GM18519 (cell line): ENCODE measurements around the gene TM4SF4.

Experiments used
- ATAC-seq: cut with Tn5 transposase; IDR thresholded peaks from one replicate; pipeline ENCODE4 v1.9.1; 2021; ENCODE audit warnings: mild to moderate bottlenecking, moderate library complexity; ENCODE audit not compliant: unreplicated experiment, low FRiP score

The TM4SF4 gene

GRCh38 chr3:149454746-149455145 lies 19.8 kb upstream of the TM4SF4 start:
- no peak for ATAC-seq

GRCh38 chr3:149455366-149455765 lies 19.1 kb upstream of the TM4SF4 start:
- ATAC-seq, result no peak

- ATAC-seq, result no peak
These were observed 18.5 kb upstream of the TM4SF4 start for GRCh38 chr3:149455989-149456388.

GRCh38 chr3:149459491-149460059 lies 14.9 kb upstream of the TM4SF4 start:
- ATAC-seq, result no peak

- ATAC-seq, result no peak
These were observed 14.4 kb upstream of the TM4SF4 start for GRCh38 chr3:149460117-149460516.

GRCh38 chr3:149462051-149462450 lies 12.4 kb upstream of the TM4SF4 start:
- no peak for ATAC-seq

- no peak for ATAC-seq
These were observed 11.9 kb upstream of the TM4SF4 start for GRCh38 chr3:149462581-149463011.

GRCh38 chr3:149463921-149464320 lies 10.6 kb upstream of the TM4SF4 start:
- no peak for ATAC-seq

- ATAC-seq, result no peak
These were observed 9.8 kb upstream of the TM4SF4 start for GRCh38 chr3:149464542-149465328.

- ATAC-seq, result no peak
These were observed 9.1 kb upstream of the TM4SF4 start for GRCh38 chr3:149465351-149465883.

- ATAC-seq, result no peak
These were observed 8.3 kb upstream of the TM4SF4 start for GRCh38 chr3:149466192-149466591.

- ATAC-seq, result peak; percentile 87
These were observed 5.8 kb upstream of the TM4SF4 start for GRCh38 chr3:149468504-149469212.

- ATAC-seq, result no peak
These were observed 4.1 kb upstream of the TM4SF4 start for GRCh38 chr3:149470381-149470780.

GRCh38 chr3:149472030-149472797 lies 2.3 kb upstream of the TM4SF4 start:
- no peak for ATAC-seq

GRCh38 chr3:149473357-149474249 lies 894 bp upstream of the TM4SF4 start:
- ATAC-seq, result no peak

GRCh38 chr3:149475451-149476060 lies 1.1 kb downstream of the TM4SF4 start:
- no peak for ATAC-seq

- ATAC-seq, result no peak
These were observed 1.7 kb downstream of the TM4SF4 start for GRCh38 chr3:149476225-149476624.

GRCh38 chr3:149479621-149480325 lies 5.3 kb downstream of the TM4SF4 start:
- ATAC-seq, result no peak
